Panc1 (cell line): Measurements from ENCODE around the gene DGLUCY.

Experiments used
- POLR2AphosphoS5 ChIP-seq: IDR thresholded peaks from 2 replicates; pipeline ENCODE4 v1.6.1; 2012; ENCODE audit warnings: mild to moderate bottlenecking, low read depth, low read length, moderate library complexity
- TF ChIP-seq, protein P1 (sequence below): fragments of 450-650 bp; IDR thresholded peaks from 2 replicates; pipeline ENCODE4 v1.5.1; 2017; ENCODE audit warnings: mild to moderate bottlenecking

DNA sequence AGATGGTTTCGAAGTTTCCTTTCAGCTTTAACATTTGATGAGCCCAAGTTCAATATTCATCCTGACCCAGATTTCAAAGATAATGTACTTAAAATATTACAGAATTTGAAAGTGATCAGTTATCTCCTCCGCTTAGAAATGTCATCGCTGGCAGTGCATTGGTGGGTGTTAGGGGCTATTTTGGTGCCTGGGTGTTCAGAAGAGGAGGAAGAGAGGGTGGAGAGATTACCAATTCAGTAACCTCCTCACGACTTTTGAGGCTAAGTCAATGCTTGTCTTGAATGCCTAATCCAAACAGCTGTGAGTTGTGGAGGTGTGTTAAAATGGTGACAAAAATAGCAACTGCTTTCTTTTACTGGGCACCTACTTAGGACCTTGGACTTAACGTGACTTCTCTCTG lies 13.8 kb upstream of the DGLUCY start:
- TF ChIP-seq, protein P1, sequence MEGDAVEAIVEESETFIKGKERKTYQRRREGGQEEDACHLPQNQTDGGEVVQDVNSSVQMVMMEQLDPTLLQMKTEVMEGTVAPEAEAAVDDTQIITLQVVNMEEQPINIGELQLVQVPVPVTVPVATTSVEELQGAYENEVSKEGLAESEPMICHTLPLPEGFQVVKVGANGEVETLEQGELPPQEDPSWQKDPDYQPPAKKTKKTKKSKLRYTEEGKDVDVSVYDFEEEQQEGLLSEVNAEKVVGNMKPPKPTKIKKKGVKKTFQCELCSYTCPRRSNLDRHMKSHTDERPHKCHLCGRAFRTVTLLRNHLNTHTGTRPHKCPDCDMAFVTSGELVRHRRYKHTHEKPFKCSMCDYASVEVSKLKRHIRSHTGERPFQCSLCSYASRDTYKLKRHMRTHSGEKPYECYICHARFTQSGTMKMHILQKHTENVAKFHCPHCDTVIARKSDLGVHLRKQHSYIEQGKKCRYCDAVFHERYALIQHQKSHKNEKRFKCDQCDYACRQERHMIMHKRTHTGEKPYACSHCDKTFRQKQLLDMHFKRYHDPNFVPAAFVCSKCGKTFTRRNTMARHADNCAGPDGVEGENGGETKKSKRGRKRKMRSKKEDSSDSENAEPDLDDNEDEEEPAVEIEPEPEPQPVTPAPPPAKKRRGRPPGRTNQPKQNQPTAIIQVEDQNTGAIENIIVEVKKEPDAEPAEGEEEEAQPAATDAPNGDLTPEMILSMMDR: no peak
- TF ChIP-seq POLR2AphosphoS5: no peak
